GM19397 (cell line): ENCODE data around the gene KIF2C.
"Not testable (repeated sequence)": the region's sequence is repeated elsewhere in the genome, so short reads cannot be mapped to it uniquely, and the experiment has no call there.

ENCODE experiments used
- ATAC-seq: cut with Tn5 transposase; IDR thresholded peaks from one replicate; pipeline ENCODE4 v1.9.1; 2021; ENCODE audit warnings: mild to moderate bottlenecking, moderate library complexity; ENCODE audit not compliant: unreplicated experiment

The KIF2C gene

DNA sequence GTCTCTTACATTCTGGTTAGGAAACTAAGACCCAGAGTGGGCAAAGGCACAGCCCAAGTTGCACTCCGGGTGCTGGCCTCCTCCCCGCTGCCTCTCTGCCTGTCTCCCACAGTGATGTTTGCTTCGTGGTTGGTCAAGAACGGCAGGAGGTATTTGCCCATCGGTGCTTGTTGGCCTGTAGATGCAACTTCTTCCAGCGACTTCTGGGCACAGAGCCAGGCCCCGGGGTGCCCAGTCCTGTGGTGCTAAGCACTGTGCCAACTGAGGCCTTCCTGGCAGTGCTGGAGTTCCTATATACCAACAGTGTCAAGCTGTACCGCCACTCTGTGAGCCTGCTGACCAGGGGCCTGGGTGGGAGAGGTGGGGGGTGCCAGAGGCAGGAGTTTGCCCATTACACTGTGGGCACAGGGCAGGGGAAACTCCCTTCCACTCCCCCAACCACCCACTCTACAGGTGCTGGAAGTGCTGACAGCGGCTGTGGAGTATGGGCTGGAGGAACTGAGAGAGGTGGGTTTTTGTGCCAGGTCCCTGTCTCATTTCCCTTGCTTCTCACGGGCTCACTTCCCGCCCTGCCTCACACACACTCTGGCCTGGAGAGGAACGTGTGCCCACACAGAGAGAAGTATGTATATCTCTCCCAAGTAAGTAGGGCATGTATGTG is 70.6 kb downstream of the KIF2C start:
- no peak for ATAC-seq

DNA sequence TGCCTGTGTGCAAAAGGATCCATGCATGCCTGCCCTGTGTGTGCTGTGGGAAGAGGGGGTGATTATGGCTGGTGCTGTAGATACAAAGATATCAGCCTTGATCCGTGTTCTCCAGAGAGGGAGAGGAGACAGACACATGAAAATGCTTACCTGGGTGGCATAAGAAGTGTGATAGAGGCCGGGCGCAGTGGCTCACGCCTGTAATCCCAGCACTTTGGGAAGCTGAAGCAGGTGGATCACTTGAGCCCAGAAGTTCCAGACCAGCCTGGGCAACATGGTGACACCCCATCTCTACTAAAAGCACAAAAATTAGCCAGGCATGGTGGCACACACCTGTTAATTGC is 71.1 kb downstream of the KIF2C start:
- not testable (repeated sequence) for ATAC-seq

DNA sequence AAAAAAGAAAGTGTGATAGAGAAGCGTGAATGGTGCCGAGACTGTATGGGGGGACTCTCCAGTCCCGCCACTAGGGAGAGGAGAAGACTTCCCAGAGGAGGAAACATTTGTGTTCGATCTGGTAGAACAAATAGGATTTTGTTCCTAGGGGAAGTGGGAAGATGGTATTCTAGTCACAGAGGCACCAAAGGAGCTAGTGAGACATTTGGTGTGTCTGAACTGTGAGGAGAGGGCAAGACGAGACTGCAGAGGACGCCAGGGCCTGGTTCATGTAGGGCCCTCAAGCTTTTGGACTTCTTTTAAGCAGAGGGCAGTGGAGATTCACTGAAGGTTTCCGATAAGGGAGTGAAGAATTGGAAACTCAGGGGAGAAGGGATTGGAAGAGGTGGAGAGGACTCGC is 71.6 kb downstream of the KIF2C start:
- no peak for ATAC-seq

DNA sequence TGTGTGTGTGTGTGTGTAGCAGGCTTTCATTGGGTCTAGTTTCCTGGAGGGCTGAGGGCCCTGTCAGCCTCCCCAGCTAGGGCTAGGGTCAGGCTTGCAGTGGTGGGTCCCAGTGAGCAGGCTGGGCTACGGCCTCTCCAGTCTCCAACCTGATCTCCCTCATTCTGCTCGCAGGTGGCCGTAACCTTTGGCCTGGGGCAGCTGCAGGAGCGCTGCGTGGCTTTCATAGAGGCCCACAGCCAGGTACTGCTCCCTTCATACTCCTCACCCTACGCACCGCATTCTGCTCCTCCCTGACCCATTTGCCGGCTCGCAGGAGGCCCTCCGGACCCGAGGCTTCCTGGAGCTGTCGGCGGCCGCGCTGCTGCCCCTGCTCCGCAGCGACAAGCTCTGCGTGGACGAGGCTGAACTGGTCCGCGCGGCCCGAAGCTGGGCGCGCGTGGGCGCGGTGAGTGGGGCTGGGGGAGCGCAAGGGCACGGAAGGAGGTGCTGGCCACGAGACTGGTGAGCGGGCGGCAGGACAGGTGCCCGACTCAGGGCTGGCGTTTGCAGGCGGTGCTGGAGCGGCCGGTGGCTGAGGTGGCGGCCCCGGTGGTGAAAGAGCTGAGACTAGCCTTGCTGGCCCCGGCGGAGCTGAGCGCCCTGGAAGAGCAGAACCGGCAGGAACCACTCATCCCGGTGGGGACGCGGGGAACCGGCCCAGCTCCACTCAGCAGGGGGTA is 73.3 kb downstream of the KIF2C start:
- ATAC-seq = no peak

DNA sequence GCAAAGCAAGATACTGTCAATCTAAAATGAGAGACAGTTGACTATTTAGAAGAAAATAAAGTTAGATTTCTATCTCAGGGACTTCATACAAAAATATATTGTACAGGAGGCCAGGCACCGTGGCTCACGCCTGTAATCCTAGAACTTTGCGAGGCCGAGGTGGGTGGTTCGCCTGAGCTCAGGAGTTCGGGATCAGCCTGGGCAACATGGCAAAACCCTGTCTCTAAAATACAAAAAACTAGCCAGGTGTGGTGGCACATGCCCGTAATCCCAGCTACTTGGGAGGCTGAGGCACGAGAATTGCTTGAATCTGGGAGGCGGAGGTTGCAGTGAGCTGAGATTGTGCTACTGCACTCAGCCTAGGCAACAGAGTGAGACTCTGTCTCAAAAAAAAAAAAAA is 76.3 kb downstream of the KIF2C start:
- ATAC-seq = not testable (repeated sequence)

DNA sequence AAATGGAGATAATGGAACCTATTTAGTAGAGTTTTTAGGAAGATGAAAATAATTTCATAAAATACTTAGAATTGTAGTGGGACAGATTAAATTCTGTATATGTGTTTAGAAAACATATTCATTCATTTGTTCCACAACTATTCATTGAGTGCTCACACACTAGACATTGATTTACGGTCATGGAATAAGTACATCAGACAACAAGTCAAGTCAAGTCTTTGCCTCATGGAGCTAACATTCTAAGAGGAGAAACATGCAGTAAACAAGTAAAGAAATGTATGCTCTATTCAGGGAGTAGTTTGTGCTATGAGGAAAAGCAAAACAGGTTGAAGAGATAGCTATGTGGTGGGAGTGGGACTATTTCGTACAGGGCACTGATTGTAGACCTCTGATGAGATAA is 77.7 kb downstream of the KIF2C start:
- ATAC-seq = no peak
